ENCODE data around the gene PCDH1.

The PCDH1 gene

DNA sequence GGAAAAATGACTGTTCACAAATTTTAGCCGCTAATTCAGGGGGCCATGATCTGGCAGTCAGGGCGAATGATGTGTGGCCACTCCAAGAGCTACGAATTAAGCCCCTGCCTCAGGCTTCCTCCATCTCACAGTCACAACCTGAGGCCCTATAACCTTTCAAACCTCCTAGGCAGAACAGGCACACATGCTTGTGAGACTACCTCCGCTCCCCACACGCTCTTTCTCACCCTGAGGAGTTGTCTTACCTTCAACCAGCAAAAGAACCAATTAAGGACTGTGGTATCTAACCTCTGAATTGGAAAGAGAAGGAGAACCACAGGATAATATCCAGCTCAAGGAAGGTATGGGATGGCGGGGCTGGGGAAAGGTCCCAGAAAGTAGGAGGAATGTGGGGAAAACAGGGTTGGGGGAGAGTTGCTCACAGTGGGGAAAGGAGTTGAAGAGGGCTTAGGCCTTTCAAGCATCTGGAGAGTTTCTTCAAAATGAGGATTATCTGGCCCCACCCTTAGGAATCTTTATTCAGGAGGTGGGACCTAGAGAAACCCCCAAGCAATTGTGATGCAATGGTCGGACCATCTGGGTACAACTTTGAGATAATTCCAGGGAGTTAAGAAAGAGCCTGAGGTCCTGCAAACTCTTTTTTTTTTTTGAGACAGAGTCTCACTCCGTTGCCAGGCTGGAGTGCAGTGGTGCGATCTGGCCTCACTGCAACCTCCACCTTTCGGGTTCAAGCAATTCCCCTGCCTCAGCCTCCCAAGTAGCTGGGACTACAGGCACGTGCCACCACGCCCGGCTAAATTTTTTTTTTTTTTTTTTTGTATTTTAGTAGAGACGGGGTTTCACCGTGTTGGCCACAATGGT, 5.5 kb downstream of the PCDH1 start:
- DNase-seq: no peak

DNA sequence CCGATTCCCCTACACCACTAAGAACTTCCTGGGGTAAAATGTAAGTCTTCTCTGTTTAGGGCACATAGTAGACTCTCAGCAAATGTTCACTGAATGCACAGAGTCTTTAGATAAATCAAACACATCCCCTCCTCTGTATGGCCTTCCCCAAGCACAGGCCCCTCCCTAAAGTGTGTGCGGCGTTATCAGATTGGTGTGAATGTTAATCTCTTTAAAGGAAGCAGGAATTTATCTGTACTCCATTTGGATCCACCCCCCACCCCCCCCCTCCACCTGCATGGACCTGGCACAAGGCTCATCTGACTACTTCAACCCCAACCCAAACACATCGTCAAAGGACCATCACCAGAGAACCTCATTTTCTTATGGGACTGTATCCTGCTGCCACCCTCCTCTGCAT, 6.3 kb downstream of the PCDH1 start:
- no peak for DNase-seq

DNA sequence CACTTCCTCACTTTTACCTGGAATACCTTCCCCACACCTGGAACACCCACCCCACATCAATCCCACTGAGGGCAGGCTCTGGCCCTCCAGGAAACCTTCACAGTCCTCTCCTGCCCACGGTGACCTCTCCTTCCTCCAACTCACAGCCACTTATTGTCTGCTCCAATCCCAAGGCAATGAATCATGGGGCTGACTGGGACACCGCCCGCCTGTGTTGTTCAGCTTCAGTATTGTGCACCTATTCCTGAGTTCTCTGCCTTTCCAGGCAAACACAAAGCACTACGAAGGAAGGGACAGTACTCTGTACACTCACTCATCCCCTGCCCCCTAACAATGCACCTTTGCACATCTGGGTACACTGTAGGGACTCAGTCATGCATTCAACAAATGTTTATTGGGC, 7.3 kb downstream of the PCDH1 start:
- DNase-seq: no peak

DNA sequence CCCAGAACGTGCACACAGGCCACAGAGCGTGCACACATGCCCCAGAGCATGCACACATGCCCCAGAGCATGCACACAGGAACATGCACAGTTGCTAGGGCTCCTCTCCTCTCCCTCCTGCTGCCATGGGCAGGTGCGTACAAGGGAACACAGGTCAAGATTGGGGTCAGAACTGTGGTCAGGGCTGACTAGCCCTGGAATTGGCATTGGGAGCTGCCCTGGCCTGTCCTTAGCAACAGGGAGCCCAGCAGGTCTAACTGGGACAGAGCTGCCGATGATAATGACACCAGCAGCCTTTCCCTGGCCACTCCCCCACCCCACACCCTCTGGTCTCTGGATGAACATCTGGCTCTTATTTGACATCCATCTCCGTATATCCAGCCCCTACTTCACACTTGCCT, 8.0 kb downstream of the PCDH1 start:
- DNase-seq: no peak

DNA sequence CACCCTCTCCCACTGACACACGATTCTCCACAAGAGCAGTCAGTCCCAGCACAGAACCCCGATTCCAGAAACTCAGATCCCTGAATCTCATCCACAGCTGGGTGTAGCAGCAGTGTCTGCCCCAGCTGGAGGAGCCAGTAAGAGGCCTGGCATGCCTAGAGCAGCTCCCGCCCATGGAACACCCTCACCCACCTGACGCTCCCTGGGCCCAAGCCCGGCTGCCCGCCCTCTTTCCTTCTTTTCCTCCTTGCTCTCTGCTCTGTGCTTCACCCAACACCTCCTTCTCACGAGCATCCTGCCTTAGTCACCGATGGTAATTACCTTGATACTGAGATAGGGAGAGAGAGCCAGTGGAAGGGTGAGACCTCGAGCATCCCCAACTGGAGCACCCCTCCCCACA, 8.7 kb downstream of the PCDH1 start:
- DNase-seq: no peak

DNA sequence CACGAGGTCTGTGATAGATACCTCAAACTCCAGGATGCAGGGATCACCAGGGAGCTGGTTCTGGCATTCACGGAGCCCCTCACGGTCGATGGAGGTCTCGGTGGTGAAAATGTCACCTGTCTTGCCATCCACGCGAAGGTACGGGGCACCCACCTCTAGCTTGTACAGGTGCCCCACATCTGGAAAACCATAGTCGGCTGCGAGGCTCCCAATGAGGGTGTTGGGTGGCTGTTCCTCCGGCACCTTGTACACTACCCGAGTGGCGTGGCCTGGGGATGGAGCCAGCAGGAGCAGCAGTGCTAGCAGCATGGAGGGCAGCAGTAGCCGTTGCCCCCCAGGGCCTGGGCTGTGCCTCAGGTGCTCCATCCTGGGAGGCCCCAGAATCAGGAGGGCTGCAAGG, 9.2 kb downstream of the PCDH1 start:
- no peak for DNase-seq

DNA sequence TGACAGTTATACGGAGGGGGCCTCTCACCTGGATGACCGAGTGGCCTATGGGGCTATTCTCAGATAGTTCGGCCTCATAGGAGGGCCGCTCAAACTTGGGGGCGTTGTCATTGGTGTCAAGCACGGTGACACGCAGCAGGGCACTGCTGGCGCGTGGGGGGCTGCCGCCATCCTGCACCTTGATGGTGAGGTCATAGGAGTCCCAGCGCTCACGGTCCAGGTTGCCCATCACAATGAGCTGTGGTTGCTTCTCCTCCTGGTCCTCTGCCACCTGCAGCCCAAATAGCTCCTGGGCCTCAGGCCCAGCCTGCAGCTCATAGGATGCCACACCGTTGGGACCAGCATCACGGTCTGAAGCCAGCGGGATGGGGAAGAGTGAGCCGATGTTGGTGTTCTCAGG, 9.7 kb downstream of the PCDH1 start:
- DNase-seq: no peak

DNA sequence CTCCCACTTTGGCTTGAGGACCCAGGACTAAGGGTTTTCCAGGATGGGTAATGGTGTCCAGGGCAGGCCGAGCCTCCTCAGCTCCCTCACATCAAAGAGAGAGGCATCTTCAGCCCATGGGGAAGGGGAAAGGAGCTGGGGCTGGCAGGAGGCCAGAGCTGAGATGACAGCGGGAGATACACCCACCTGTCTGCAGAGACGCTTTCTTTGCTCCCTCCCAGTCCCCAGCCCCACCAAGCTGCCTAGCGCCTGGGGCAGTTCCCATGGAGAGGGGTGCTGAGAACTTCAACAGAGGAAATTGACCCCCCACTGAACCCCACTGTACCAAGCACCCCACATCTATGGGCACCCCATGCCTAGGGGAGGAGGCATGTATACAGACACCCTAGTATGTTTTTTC, 10.6 kb downstream of the PCDH1 start:
- no peak for DNase-seq

DNA sequence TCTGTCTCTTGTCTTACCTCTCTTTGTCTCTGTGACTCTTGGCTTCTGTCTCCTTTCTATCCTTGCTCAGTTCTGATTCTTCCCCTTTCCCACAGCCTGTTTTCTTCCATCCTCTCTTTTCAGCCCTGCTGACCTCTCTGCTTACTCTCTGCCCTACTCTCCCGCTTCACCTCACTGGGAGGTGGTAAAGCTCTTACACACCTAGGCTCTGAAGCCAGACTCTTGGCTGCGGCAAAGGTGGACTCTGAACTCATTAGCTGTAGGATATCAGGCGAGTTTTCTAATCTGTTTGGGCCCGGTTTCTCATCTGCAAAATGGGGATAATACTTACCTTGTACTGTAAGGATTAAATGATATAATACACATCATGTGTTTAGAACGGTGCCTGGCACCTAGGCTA, 11.1 kb downstream of the PCDH1 start:
- DNase-seq: no peak

DNA sequence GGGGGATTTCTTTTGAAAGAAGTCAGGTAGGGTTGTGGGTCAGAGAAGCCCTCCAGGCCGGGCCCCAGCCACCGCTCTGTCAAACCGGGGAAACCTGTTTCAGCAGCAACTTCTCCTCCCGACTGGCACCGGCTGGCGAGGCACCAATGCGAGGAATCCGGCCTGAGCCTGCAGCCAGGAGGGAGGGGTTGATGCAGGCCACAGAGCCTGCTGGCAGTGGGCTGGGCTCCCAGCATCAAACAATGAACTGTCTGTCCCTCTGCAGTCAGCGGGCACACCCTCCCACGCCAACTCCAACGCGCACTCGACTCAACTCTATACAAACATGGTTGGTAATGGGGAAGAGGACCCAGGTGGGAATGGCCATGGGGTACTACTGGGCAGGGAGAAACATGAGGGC, 12.1 kb downstream of the PCDH1 start:
- no peak for DNase-seq

DNA sequence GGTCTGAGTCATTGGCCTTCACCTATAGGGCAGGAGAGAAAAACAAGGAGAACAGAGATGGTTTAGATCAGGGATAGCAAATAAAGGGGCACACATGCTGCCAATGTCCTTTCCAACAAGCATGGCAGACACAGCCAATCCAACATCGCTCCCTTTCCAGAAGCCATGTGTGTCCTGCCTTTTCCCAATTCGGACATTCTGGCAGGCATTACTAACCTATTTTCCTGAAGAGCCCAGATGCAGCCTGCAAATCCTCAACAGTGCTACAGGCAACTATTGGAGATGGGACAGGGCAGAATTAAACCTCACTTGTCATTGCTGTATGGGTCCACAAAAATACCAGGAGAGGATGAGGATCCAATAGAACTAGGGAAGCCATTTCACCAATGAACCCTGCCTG, 12.8 kb downstream of the PCDH1 start:
- DNase-seq: no peak

DNA sequence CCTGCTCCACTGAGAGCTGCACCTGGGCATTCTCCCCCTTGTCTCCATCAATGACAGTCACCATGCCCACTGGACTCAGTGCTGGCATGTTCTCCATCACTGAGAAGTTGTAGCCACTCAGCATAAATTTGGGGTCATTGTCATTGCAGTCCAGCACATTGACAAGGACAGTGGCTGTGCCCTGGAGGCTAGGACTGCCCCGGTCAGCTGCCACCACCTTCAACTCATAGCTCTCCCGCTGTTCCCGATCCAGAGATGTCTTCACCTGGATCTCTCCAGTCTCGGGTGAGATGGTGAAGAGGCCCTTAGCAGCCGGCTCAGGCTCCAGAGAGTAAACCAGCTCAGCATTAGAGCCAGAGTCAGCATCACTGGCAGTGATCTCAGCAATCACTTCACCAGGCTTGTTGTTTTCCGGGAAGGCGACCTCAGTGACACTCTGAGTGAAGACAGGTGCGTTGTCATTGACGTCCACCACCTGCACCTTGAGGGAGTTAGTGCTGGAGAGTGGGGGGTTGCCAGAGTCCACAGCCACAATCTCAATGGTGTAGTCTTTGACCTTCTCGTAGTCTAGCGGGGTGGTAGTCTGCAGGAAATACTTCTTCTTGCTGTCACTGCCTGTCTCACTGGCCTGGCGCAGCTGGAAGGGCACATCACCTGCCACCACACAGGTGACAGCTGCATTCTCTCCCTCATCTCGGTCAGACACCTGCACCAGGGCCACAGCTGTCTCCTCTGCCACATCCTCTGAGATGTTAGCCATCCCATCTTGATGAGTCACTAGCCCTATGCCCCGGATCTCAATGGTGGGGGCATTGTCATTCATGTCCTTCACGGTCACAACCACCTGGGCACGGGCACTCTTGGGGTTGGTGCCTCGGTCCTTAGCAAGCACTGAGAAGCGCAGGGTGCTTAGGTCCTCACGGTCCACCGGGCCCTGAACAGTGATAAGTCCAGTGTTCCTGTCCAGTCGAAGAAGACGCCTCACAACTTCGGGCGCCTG, 13.5 kb downstream of the PCDH1 start:
- no peak for DNase-seq

DNA sequence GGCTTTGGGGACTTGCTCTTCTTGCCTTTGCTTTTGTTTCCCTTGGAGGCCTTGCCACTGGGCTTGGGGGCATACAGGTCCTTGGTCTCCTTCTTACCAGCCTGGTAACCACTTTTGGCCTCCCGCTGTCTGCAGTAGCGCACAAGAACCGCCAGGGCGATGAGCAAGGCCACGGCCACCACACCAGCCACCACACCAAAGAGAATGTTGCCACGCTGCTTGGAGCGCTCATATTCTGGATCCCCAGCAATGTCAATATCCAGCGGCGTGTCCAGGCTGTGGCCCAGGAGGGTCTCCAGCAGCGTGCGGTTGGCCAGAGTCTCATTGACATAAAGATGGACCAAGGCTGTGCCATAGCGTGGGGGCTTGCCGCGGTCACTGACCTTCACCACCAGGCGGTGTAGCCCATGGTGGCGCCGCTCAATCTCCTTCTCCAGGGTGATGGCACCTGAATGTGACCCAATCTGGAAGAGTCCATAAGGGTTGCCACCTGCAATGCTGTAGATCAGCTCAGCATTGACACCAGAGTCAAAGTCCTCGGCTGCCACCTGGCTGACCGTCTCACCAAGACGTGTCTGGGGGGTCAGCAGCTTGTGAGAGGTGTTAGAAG, 14.5 kb downstream of the PCDH1 start:
- DNase-seq: no peak

DNA sequence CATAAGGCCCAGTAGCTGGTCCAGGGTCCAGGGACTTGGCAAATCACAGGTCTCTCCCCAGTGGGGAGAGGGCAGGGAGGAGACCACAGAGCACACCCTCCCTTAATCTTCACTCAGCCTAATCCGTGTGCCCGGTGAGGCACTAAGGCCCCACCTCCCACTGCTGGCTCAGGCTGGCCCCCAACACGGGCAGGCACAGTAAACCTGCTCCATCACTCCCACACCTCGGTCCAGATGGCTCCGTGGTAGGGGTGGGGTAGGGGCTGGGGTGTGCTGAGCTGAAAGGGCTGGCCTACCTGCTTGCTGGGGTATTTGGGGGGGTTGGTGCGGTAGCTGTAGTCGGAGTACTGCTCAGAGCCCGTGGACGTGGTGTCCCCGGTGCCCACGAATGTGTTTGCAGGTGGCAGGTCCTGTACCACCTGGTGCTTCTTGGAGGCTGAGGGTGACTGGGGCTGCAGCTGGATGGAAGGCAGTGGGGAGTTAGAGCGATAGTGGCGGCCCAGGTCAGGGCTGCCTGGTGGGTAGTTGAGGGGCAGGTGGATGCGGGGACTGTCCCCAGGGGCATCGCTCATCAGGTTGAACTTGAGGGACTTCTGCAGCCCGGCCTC, 15.2 kb downstream of the PCDH1 start:
- DNase-seq: no peak

DNA sequence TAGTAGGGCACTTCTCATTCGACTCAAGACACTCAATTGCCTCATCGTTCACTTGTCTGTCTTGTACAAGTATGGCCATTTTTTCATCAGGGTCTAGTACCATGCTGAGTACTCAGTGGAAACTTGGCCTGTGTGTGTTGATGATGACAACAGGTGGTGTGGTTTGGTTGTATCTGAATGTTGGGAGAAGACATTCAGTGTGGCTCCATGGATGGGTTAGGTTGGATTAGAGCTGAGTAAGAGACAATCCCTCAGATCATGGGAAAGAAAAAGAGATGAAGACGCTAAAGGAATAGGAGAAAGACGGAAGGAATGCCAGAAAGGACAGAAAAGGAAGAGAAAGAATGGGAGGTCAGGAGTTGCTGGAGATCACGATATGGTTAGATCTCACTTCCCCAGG, 17.0 kb downstream of the PCDH1 start:
- DNase-seq: no peak

DNA sequence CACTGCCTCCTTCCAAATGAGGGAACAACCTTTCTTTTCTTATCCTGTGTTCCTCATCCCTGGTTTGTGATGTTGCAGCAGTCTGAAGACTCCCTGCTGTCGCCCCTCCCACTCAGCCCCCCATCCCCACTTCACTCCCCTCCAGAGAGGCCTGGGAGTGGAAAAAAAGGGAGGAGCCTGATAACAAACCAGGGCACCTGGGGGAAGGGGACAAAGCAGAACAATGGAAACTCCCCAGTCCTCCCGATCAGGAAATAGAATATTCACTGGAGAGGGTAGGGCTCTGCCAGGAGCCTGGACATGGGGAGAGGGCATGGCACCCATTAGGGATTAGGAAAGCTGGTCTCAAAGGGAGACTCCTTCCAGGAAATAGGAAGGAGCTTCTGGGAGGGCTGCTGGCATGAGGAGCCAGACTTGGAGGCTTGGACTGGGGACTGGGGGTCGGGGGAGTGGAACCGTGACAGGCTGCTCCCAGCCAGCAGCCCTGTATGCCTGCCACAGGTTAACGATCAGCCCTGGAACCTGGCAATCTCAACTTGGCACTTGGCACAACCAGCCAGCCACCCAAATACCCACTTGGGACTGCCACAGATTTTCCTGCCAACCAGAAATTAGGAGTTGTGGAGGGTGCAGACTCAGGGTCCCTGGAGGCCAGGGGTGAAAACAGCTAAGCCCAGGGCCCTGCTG, 20.0 kb downstream of the PCDH1 start:
- DNase-seq: no peak

DNA sequence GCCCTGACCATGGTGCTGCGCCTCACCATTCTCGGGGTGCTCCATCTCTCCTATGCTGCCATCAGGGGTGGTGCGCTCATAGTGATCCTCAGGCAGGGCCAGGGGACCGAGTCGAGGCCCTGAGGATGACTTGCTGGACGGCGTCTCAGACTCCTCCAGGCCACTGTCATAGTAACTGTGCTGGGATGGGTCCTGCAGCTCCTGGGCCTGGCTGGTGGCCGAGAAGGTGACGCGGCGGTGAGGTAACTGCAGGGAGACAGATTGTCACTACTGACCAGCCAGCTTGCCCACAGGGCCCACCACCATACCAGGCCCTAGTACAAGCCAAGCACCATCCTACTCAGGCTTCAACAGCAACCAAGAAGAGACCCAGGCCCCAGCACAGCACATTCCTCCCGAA, 21.0 kb downstream of the PCDH1 start:
- no peak for DNase-seq

DNA sequence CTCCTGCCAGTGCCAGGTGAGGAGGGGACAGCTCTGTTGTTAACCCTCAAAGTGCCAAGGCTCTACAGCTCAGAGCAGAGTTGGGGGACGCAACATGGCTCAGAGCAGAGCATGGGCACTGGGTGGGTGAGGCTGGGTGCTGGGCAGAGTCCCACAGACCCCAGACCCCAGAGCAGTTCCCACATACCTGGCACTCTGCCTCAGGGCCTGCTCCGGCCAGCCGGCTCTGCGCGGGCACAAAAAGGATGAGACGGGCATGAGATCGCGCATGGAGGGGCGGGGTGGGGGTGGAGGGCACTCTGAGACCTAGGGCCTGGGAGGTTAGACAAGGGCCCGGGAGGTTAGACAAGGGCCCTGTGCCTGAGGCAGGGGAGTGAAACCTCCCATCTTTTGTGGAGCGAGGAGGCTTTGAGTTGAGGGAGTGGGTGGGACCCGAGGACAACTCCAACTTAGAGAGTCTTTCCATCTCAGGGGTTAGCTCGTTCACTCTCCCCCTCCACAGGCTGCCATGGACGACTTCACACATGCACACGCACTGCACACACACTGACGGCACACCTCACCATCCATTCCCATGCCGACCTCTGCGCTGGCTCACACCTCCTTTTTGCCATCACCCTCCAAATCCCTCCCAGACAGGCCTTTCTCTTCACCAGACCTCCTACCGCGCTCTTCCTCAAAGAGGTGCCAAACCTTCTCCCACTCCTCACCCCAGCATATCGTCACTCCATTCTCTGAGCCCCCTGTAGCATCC, 22.0 kb downstream of the PCDH1 start:
- no peak for DNase-seq

DNA sequence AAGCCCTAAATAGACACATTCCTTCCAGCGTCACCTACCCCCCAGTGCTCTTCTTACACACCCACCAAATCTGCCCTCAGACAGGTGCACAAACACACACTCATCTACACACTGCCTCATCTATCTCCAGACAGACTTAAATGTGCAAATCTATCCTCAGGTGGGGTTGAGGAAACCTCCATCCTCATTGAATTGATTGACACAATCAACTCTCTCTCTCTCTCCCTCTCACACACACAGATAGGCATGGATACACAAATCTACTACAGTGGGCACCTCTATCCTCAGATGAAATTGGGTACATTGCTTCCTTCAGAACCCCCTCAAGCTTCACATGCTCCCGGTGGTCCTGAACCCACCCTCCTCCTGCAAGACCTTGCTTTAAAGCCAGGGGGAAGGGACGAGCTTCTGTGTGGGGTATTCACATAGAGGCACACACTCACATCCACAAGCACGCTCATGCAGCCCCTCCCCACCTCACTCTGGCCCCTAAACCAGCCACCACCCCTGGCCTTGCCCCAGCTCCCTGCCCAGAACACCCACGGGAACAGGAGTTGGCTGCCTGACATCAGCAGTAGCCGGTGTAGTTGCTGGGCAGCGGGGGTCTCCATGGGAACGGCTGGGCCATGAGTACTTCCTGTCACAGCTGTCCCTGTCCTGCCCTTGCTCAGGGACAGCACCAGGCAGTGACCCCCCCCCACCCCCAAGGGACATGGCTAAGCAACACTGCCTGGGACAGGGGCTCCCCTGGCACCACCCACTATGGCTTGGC, 22.8 kb downstream of the PCDH1 start:
- no peak for DNase-seq

DNA sequence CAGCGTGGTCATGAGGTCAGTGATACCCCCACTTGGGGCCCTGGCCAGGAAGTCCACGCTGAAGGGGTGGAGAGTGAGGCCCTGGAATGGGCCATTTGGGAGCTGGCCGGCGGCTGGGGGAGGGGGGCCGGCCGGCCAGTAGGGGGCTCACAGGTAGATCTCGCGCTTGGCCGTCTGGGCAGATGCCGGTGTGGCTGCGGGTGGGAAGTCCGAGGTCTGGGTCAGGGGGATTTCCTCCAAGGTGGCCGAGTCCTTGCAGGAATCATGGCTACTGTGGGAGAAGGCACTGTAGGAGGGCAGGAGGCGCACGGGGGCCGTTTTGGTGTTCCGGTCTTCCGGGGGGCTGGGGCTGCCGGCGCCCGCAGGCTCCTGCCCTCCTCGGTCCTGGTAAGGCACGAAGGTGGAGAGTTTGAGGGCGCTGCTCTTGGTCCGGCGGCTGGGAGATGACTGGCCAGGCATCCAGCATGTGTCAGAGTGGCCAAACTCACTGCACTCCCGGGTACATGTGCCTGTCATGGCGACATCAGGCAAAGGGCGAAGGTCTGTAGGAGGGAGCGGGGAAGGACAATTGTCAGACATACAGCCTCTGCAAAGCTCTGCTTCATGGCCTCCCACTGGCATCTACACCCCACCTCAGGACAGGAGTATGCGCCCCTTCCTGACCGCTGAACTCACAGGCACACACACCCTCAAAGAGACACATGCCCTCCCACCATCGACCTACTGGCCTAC, 24.1 kb downstream of the PCDH1 start:
- no peak for DNase-seq
